GM19099 (cell line): ENCODE data around the gene ATP1A2.

Experiments used
- POLR2A ChIP-seq: IDR thresholded peaks from 3 replicates; pipeline ENCODE4 v1.6.1; 2011; ENCODE audit warnings: low read depth; ENCODE audit not compliant: insufficient read length; ENCODE audit errors: extremely low read depth

ATP1A2 gene

GRCh38 chr1:160115545-160116282 is at the start of gene ATP1A2:
ATP1A2 (plus strand) TSS chr1:160115759; CDS start chr1:160115862, 103 bp downstream.
- no peak for TF ChIP-seq POLR2A

DNA sequence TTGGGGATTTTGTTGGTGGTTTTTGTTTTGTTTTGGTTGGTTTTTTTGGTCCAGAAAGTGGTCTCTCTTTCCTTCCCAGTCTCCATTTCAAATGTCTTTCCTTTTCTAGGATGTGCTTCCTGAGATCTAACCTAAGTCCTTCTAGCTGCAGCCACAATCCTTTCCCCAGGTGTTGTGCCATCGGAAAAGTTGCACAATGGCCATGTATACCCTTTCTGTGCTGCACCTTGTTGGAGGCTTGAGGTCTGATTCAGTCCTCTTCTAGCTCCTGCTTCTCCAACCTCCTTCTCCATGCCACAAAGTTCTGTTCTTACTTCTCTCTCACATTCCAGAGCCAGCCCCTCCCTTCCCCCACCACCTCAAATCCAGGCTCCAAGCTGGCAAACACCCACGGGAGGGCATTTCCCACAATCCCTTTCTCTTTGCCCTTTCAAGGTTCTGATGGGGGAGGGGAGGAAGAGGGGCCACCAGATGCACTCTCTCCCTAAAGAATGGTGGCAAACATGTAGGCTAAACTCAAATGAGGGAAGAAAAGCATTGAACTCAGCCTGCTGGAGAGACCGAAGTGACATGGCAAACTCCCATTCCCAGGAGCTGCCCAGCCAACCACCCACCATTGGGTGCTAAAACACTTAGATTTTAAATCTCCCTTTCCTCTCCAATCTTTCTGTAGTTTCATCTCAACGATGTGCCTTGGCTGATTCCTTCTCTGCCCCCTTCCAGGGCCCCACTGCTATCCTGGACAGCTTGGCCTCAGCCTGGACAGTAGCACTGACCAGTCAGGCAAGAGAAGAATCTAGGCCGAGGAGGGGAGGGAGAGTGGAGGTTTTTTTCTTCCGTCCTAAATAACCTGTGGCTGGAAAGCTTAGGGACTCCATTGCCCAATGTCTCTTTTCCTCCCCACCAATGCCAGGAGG is 48.5 kb upstream of the ATP1A2 start:
- TF ChIP-seq POLR2A, result no peak

GRCh38 chr1:160068225-160068624 is 47.3 kb upstream of the ATP1A2 start:
- no peak for TF ChIP-seq POLR2A

GRCh38 chr1:160069460-160070231 is 45.9 kb upstream of the ATP1A2 start, which contains the start of gene KCNJ10:
KCNJ10 (minus strand) TSS chr1:160070160; CDS start chr1:160042532, 27,628 bp downstream.
- no peak for TF ChIP-seq POLR2A

- TF ChIP-seq POLR2A, result no peak
Observed at GRCh38 chr1:160070243-160071163, 45.1 kb upstream of the ATP1A2 start.

GRCh38 chr1:160071289-160071688 is 44.3 kb upstream of the ATP1A2 start:
- no peak for TF ChIP-seq POLR2A

DNA sequence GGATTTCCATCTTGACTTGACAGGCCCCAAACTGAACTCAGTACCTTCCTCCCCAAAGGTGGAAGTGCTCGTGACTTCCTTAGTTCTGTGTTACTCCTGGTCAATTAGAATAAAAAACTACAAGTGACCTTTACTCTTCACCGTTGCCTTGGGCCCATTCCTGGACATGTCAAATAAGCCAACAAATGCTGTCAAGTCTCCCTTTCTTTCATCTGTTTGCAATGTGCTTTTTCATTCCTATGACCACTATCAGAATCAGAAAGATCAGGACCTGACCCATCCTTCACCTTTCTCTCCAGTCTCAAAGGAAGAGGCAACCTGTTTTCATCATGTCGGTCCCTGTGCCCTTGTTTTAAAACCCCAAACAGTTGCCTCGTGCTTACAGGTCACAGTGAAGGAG is 40.7 kb upstream of the ATP1A2 start:
- TF ChIP-seq POLR2A, result no peak

GRCh38 chr1:160075836-160076235 is 39.7 kb upstream of the ATP1A2 start:
- no peak for TF ChIP-seq POLR2A

GRCh38 chr1:160076295-160076694 is 39.3 kb upstream of the ATP1A2 start:
- TF ChIP-seq POLR2A, result no peak

GRCh38 chr1:160077486-160077885 is 38.1 kb upstream of the ATP1A2 start:
- no peak for TF ChIP-seq POLR2A

GRCh38 chr1:160078512-160079195 is 36.9 kb upstream of the ATP1A2 start:
- TF ChIP-seq POLR2A, result no peak

- no peak for TF ChIP-seq POLR2A
Observed at GRCh38 chr1:160079448-160079847, 36.1 kb upstream of the ATP1A2 start.

DNA sequence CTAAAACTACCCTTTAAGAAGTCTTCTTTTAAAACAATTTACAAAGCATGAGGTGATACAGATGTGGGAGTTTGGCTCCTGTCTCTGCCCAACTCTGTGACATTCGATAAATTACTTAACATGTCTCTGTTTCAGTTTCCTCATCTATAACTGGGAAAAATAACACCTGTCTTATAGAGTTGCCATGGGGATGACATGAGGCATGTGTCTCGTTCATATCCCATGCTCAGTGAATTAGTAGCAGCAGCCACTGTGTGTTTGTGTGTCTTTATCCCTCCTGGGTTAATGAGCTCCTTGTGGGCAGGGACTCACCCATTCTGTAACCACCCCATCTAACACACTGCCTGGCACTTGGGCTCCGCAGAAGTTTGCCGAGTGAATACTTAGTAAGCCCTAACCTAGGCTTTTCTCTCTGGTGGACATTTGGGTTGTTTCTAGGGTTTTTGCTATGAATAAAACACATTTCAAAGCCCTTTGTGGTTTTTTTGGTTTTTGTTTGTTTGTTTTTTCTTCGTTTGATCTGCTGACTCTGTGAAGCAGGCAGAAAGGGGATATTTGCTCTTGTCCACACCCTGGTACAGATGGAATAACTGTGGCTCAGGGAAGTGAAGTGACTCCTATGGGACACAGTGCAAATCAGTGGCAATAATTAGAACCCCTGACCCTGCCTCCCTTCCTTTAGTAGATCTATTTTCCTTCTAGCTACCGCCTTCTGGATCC is 35.0 kb upstream of the ATP1A2 start:
- TF ChIP-seq POLR2A, result no peak

DNA sequence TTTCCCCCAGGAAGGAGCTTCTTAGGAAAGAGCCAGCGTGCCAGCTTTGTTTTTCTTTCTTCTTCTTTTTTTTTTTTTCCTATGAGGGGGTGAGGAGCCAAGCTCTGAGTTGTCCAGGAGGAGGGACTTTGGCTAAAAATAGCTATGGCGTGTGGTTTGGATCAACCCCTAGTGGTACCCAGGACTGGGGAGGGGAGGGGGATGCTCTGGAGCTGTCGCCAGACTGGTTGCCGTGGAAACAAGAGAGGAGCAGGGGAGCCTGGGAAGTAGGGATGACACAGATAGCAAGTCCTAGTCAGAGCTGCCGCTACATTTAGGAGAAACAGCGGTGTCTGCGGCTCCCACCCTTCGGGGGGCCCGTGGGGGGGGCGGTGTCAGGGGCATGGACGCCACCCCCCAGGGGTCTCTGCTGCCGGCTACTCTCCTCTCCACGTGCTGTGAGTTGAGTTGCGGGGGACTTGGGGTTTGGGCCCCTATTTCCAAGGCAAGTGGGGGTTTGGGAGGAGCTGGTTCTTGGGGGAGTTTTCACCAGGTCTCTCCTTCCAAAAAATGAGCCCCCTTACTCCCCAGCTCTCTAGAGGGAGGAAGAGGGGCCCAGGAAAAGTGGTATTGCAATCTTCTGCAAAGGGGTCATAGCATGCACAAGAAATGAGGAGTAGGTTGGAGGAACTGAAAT is 34.2 kb upstream of the ATP1A2 start, which contains the start of gene KCNJ9:
KCNJ9 (plus strand) TSS at position 278 of the 676 bp plus-strand sequence. CDS start 2,493 bp downstream, outside the sequence.
- TF ChIP-seq POLR2A, result no peak
